Endodermal cell (in vitro differentiated cells): ENCODE results near the gene SIGLEC12. TPM values are rescaled to one million over a fixed set of nuclear protein-coding genes. Genes with fewer than 3 reads are reported as not detected.
A peak's percentile ranks its signal among the peaks of the same experiment; 100 is the strongest.

Source experiments
- DNase-seq: peaks from one replicate; pipeline ENCODE4 v3.0.0-alpha.2; 2017
- H3K27ac ChIP-seq: 2 replicates; pipeline ENCODE4 v1.5.1; 2013; ENCODE audit warnings: mild to moderate bottlenecking, low read depth, low read length, moderate library complexity
- H3K27me3 ChIP-seq: 2 replicates; pipeline ENCODE4 v1.6.1; 2013; ENCODE audit warnings: mild to moderate bottlenecking, low read length, moderate library complexity; ENCODE audit not compliant: insufficient read depth, control insufficient read depth, poor library complexity, severe bottlenecking
- H3K36me3 ChIP-seq: 2 replicates; pipeline ENCODE4 v1.7.0; 2013; ENCODE audit warnings: mild to moderate bottlenecking, low read length, moderate library complexity; ENCODE audit not compliant: control insufficient read depth, insufficient read depth
- H3K4me1 ChIP-seq: one replicate; pipeline ENCODE4 v1.7.0; 2013; ENCODE audit warnings: low read length; ENCODE audit not compliant: control insufficient read depth, insufficient read depth
- H3K4me3 ChIP-seq: 2 replicates; pipeline ENCODE4 v1.5.1; 2013; ENCODE audit warnings: mild to moderate bottlenecking, low read length, moderate library complexity
- H3K9ac ChIP-seq: 2 replicates; pipeline ENCODE4 v1.6.1; 2013; ENCODE audit warnings: mild to moderate bottlenecking, low read length, moderate library complexity; ENCODE audit not compliant: poor library complexity, severe bottlenecking; ENCODE audit errors: extremely low read depth
- H3K9me3 ChIP-seq: 2 replicates; pipeline ENCODE4 v1.6.1; 2013; ENCODE audit warnings: mild to moderate bottlenecking, low read length, moderate library complexity; ENCODE audit not compliant: control insufficient read depth
- H3K27ac Mint-ChIP-seq: 2 replicates; pipeline ENCODE4 v1.8.0; 2020; ENCODE audit warnings: mixed read lengths
- H3K27me3 Mint-ChIP-seq: 2 replicates; pipeline ENCODE4 v1.8.0; 2021; ENCODE audit warnings: mild to moderate bottlenecking, mixed read lengths; ENCODE audit not compliant: insufficient read depth
- H3K36me3 Mint-ChIP-seq: 2 replicates; pipeline ENCODE4 v1.8.0; 2020; ENCODE audit warnings: low read depth, mixed read lengths
- H3K4me1 Mint-ChIP-seq: 2 replicates; pipeline ENCODE4 v1.8.0; 2020; ENCODE audit warnings: mixed read lengths
- H3K4me3 Mint-ChIP-seq: 2 replicates; pipeline ENCODE4 v1.8.0; 2020; ENCODE audit warnings: mild to moderate bottlenecking, moderate library complexity, mixed read lengths
- H3K9me3 Mint-ChIP-seq: 2 replicates; pipeline ENCODE4 v1.8.0; 2020; ENCODE audit warnings: mild to moderate bottlenecking, mixed read lengths
- WGBS, 2 experiments: methylation state at CpG; one replicate each; pipeline versions ENCODE4 v1.1.5 to v1.1.7; 2013; ENCODE audit warnings: missing lambda C conversion rate in 2 of 2, mixed read lengths in 1 of 2; ENCODE audit not compliant: insufficient coverage in 1 of 2, insufficient read length in 1 of 2; 5-methylcytosine and 5-hydroxymethylcytosine counted together
- total RNA-seq, 2 donors: library from RNA; stranded (reverse); fragmentation: NEBNext Ultra II Directional in 1 of 2; extraction: Animal tissue kit (Norgen Biotek cat#: 25700) in 1 of 2; gene quantifications; 2 replicates in 1 of 2; 3 replicates in 1 of 2; pipeline ENCODE4 v1.2.1, GENCODE V29; 2021
- TF ChIP-seq, protein P1 (sequence below): fragments of 200-600 bp; sonication (generic); conservative IDR thresholded peaks from 2 replicates; pipeline ENCODE4 v1.5.0; 2021; ENCODE audit warnings: antibody characterized with exemption, mild to moderate bottlenecking

The SIGLEC12 gene
- total RNA-seq, 2 donors from 2014 or later, result not detected

DNA sequence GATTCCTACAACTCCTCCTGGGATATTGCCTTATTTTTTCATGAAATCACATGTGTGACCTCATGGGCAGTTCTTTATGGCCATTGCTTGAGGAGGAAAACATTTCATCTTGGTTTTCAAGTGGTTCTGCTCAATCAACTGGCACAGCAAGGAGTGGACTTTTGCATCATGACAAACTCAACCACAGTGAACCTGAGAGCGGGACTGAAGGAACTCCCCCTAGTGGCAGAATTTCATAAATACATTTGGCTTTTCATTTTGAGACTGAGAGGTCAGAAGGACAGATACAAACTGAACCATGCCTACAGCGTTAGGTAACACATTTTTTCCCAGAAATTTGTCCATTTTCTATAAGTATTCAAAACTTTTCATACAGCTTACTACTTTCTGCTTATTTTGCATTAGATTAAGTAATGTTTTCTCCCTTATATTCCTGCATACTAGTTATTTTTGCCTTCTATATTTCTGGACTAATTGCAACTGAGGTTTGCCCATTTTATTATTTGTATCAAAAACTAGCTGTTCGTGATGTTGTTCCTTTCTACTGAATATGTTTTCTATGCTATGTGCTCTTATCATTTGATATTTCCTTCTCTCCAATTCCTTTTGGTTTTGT lies 13.4 kb upstream of the SIGLEC12 start:
- Mint-ChIP-seq H3K4me3 (no peak overlapping the region), H3K4me1 (no peaks in the 10 kb centered on the region), H3K27ac (no peak overlapping the region), H3K27me3 (peaks cover 30% of the 10 kb centered on the region), H3K9me3 (peaks cover 6% of the 10 kb centered on the region), H3K36me3 (no peaks in the 10 kb centered on the region)
- Histone ChIP-seq H3K27ac (no peak overlapping the region), H3K36me3 (no peaks in the 10 kb centered on the region), H3K4me3 (no peak overlapping the region), H3K27me3 (peaks cover 23% of the 10 kb centered on the region), H3K9ac (no peak overlapping the region), H3K9me3 (no peaks in the 10 kb centered on the region), H3K4me1 (no peaks in the 10 kb centered on the region)
- DNase-seq, result no peak
- TF ChIP-seq, protein P1, sequence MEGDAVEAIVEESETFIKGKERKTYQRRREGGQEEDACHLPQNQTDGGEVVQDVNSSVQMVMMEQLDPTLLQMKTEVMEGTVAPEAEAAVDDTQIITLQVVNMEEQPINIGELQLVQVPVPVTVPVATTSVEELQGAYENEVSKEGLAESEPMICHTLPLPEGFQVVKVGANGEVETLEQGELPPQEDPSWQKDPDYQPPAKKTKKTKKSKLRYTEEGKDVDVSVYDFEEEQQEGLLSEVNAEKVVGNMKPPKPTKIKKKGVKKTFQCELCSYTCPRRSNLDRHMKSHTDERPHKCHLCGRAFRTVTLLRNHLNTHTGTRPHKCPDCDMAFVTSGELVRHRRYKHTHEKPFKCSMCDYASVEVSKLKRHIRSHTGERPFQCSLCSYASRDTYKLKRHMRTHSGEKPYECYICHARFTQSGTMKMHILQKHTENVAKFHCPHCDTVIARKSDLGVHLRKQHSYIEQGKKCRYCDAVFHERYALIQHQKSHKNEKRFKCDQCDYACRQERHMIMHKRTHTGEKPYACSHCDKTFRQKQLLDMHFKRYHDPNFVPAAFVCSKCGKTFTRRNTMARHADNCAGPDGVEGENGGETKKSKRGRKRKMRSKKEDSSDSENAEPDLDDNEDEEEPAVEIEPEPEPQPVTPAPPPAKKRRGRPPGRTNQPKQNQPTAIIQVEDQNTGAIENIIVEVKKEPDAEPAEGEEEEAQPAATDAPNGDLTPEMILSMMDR, result peak; percentile 86
- 14 to 30% methylated on average over 2 to 3 of the region's 3 CpGs for WGBS, 2 experiments

DNA sequence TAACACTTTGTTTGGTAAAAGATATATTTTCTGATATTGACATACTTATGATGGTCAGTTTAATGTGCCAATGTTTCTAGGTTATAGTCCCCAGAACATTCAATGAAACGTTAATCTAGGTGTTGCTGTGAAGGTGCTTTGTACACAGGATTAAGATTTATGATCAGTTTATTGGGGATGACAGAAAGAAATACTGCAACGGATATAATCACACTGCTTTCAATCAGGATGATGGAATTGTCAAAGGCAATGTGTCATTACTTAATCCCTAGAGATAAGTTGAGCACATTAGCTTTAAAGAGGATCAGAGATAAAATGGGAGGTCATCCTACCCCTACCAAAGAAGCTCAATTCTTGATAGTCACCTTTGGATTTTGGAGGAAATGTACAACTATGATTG lies 12.4 kb upstream of the SIGLEC12 start:
- WGBS, 2 experiments, result 35 to 45% methylated on average over 2 of the region's 2 CpGs
- Mint-ChIP-seq H3K4me1 (no peaks in the 10 kb centered on the region), H3K27ac (no peak overlapping the region), H3K36me3 (no peaks in the 10 kb centered on the region), H3K4me3 (no peak overlapping the region), H3K27me3 (peaks cover 30% of the 10 kb centered on the region), H3K9me3 (peaks cover 6% of the 10 kb centered on the region)
- H3K9ac ChIP-seq, result no peak overlapping the region
- H3K4me1 ChIP-seq, result no peaks in the 10 kb centered on the region
- peaks cover 23% of the 10 kb centered on the region for H3K27me3 ChIP-seq
- no peaks in the 10 kb centered on the region for H3K36me3 ChIP-seq
- TF ChIP-seq, protein P1, result no peak
- no peak for DNase-seq
- no peaks in the 10 kb centered on the region for H3K9me3 ChIP-seq
- H3K27ac ChIP-seq, result no peak overlapping the region
- H3K4me3 ChIP-seq, result no peak overlapping the region

DNA sequence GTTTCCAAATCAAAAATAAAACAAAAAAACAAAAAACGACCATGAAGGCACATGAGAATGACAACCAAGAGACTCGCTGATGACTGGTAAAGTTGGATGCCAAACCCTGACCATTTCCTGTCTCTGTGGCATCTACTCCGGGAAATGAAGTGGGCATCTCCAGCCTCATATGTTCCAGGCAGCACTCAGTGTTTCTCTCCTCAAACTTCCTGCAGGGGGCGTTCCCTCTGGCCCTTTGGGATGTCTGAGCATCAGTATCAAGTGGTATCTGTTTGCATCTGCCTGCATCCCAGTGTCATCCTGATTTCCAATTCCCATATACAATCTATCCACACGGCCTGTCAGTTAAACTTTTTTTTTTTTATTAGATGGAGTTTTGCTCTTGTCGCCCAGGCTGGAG lies 9.8 kb upstream of the SIGLEC12 start:
- H3K9me3 ChIP-seq, result no peaks in the 10 kb centered on the region
- WGBS, 2 experiments, result 18 to 20% methylated on average over 4 to 5 of the region's 6 CpGs
- H3K27ac ChIP-seq, result no peak overlapping the region
- no peaks in the 10 kb centered on the region for H3K9me3 Mint-ChIP-seq
- H3K9ac ChIP-seq, result no peak overlapping the region
- H3K4me3 Mint-ChIP-seq, result no peak overlapping the region
- H3K4me1 Mint-ChIP-seq, result no peaks in the 10 kb centered on the region
- no peak overlapping the region for H3K4me3 ChIP-seq
- H3K27me3 Mint-ChIP-seq, result peaks cover 34% of the 10 kb centered on the region
- H3K27me3 ChIP-seq, result peaks cover 23% of the 10 kb centered on the region
- no peaks in the 10 kb centered on the region for H3K36me3 Mint-ChIP-seq
- no peak overlapping the region for H3K27ac Mint-ChIP-seq
- TF ChIP-seq, protein P1, result peak; percentile 82
- no peaks in the 10 kb centered on the region for H3K4me1 ChIP-seq
- DNase-seq, result peak; percentile 75
- H3K36me3 ChIP-seq, result no peaks in the 10 kb centered on the region
